ENCODE data around the gene KIAA1217.

- TF ChIP-seq, protein P1, sequence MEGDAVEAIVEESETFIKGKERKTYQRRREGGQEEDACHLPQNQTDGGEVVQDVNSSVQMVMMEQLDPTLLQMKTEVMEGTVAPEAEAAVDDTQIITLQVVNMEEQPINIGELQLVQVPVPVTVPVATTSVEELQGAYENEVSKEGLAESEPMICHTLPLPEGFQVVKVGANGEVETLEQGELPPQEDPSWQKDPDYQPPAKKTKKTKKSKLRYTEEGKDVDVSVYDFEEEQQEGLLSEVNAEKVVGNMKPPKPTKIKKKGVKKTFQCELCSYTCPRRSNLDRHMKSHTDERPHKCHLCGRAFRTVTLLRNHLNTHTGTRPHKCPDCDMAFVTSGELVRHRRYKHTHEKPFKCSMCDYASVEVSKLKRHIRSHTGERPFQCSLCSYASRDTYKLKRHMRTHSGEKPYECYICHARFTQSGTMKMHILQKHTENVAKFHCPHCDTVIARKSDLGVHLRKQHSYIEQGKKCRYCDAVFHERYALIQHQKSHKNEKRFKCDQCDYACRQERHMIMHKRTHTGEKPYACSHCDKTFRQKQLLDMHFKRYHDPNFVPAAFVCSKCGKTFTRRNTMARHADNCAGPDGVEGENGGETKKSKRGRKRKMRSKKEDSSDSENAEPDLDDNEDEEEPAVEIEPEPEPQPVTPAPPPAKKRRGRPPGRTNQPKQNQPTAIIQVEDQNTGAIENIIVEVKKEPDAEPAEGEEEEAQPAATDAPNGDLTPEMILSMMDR (IDR thresholded peaks at IDR 0.05), result peak; percentile 17 to 73 (median 54)
- TF ChIP-seq POLR2AphosphoS5 (IDR thresholded peaks at IDR 0.05) (peak; percentile 91), POLR2A (IDR thresholded peaks at IDR 0.05) (peak; percentile 20)
These were observed 174.8 kb downstream of the KIAA1217 start for GRCh38 chr10:24383681-24384106.

Measured in prostate gland (tissue), 2 donors.